HL-60 (cell line): ENCODE results near the gene CNTNAP2.

Source experiments
- CTCF ChIP-seq: IDR thresholded peaks from one replicate; pipeline ENCODE4 v1.5.1; 2011; ENCODE audit warnings: low read length, control low read depth, inconsistent platforms; ENCODE audit not compliant: insufficient read depth
- GABPA ChIP-seq: IDR thresholded peaks from 2 replicates; pipeline ENCODE4 v1.6.1; 2012; ENCODE audit warnings: low read depth
- POLR2AphosphoS5 ChIP-seq: IDR thresholded peaks from 2 replicates; pipeline ENCODE4 v1.6.1; 2012; ENCODE audit warnings: low read depth
- REST ChIP-seq: IDR thresholded peaks from 2 replicates; pipeline ENCODE4 v1.6.1; 2012; ENCODE audit warnings: low read depth; ENCODE audit not compliant: insufficient replicate concordance
- SPI1 ChIP-seq: IDR thresholded peaks from 2 replicates; pipeline ENCODE4 v1.6.1; 2012; ENCODE audit warnings: low read depth, mild to moderate bottlenecking, borderline replicate concordance

GRCh38 chr7:148395990-148396716 lies 2279.6 kb downstream of the CNTNAP2 start:
- no peak for TF ChIP-seq CTCF
- TF ChIP-seq REST, result no peak
- TF ChIP-seq GABPA, result no peak
- TF ChIP-seq POLR2AphosphoS5, result no peak
- TF ChIP-seq SPI1, result no peak
